T-helper 1 cell (primary cell): ENCODE results near the gene KLF1.
"Not testable (repeated sequence)": the region's sequence is repeated elsewhere in the genome, so short reads cannot be mapped to it uniquely, and the experiment has no call there.

Source experiments
- DNase-seq, 5 donors: peaks; one replicate each; pipeline ENCODE4 v3.0.0-alpha.2; 2012 to 2020

Gene KLF1

GRCh38 chr19:12890787-12891552, 4.0 kb upstream of the KLF1 start, which contains the start of gene GCDH:
GCDH (plus strand) TSS chr19:12891160; CDS start chr19:12891305, 145 bp downstream.
- DNase-seq = peak; percentile 89 to 98 (median 95)

GRCh38 chr19:12890299-12890786, 3.3 kb upstream of the KLF1 start:
- DNase-seq = not testable (repeated sequence)

- DNase-seq = no peak
Measured at GRCh38 chr19:12888006-12888603, 1.1 kb upstream of the KLF1 start.

DNA sequence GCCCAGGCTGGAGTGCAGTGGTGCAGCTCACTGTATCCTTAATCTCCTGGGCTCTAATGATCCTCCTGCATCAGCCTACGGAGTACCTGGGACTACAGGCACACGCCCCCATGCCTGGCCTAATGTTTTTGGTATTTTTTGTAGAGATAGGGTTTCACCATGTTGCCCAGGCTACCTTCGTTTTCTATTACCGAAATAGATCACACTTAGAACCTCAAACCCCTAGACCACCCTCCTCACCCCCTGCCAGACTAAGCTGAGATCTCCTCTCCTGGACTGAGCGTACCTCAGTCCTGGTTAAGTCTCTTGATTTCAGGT, 391 bp downstream of the KLF1 start:
- DNase-seq = no peak

- DNase-seq = no peak
Measured at GRCh38 chr19:12885749-12886650, 1.0 kb downstream of the KLF1 start.

GRCh38 chr19:12884926-12885748, 1.9 kb downstream of the KLF1 start:
- DNase-seq = peak; percentile 75 to 92 (median 83)

GRCh38 chr19:12884627-12884925, 2.4 kb downstream of the KLF1 start:
- DNase-seq = no peak

DNA sequence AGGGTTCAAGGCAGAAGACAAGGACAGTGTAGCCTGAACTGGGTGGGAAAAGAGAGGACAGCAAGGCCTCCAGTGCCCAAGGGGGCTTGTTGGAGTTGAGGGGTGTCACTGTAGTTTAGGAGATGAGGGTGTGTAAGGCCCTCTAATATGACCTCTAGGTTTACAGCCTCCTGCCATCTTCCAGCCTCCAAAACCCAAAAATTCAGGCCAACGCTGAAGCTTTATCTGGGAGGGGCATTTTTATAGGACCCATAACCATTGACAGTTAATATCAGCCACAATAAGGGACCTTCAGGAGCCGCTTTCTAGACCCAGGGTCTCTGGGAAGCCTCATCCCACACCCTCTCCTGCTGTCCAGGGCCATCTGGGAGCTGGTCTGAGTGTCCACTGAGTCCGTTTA, 2.8 kb downstream of the KLF1 start:
- DNase-seq = no peak

- no peak for DNase-seq
Measured at GRCh38 chr19:12882589-12882988, 4.4 kb downstream of the KLF1 start.

GRCh38 chr19:12881172-12881808, 5.7 kb downstream of the KLF1 start, which contains the start of gene DNASE2:
DNASE2 (minus strand) TSS chr19:12881449; CDS start chr19:12881375, 74 bp downstream.
- peak; percentile 77 to 93 (median 83) for DNase-seq

DNA sequence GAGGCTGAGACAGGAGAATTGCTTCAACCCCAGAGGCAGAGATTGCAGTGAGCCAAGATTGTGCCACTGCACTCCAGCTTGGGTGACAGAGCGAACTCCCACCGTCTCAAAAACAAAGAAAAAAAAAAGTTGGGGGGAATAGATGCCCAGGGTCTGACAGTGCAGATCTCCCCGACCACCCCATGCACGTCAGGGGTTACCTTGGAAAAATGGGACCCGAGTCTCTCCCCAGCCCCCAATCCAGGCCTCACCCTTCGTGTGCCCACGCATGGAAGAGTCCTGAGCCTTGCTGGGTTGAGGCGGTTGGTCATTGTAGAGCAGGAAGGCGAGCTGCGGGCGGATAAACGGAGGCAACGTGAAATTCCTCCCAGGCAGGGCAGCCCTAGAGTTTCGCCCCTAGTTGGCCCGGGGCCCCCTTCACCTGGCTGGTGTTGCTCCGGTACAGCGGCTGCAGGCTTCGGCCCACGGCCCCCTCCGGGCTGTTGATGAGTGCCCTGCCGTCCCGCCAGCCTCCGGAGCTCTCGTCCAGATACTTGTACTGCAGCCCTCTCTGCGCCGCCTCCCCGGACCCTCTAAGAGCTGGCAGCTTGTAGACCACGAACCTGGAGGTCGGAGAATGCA, 6.3 kb downstream of the KLF1 start:
- DNase-seq = no peak

- no peak for DNase-seq
Measured at GRCh38 chr19:12875086-12875485, 11.9 kb downstream of the KLF1 start.

DNA sequence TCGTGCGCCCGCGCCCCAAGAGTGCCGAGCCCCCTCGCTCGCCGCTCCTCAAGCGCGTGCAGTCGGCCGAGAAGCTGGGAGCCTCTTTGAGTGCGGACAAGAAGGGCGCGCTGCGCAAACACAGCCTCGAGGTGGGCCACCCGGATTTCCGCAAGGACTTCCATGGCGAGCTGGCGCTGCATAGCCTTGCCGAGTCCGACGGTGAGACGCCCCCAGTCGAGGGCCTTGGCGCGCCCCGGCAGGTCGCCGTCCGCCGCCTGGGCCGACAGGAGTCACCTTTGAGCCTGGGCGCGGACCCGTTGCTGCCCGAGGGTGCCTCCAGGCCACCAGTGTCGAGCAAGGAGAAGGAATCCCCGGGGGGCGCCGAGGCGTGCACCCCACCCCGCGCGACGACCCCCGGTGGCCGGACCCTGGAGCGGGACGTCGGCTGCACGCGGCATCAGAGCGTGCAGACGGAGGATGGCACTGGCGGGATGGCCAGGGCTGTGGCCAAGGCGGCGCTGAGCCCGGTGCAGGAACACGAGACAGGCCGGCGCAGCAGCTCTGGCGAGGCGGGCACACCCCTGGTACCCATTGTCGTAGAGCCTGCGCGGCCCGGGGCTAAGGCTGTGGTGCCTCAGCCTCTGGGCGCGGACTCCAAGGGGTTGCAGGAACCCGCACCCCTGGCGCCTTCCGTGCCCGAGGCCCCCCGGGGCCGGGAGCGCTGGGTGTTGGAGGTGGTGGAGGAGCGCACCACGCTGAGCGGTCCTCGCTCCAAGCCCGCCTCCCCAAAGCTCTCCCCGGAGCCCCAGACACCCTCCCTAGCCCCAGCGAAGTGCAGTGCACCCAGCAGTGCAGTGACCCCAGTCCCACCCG, 12.9 kb downstream of the KLF1 start:
- DNase-seq = no peak

DNA sequence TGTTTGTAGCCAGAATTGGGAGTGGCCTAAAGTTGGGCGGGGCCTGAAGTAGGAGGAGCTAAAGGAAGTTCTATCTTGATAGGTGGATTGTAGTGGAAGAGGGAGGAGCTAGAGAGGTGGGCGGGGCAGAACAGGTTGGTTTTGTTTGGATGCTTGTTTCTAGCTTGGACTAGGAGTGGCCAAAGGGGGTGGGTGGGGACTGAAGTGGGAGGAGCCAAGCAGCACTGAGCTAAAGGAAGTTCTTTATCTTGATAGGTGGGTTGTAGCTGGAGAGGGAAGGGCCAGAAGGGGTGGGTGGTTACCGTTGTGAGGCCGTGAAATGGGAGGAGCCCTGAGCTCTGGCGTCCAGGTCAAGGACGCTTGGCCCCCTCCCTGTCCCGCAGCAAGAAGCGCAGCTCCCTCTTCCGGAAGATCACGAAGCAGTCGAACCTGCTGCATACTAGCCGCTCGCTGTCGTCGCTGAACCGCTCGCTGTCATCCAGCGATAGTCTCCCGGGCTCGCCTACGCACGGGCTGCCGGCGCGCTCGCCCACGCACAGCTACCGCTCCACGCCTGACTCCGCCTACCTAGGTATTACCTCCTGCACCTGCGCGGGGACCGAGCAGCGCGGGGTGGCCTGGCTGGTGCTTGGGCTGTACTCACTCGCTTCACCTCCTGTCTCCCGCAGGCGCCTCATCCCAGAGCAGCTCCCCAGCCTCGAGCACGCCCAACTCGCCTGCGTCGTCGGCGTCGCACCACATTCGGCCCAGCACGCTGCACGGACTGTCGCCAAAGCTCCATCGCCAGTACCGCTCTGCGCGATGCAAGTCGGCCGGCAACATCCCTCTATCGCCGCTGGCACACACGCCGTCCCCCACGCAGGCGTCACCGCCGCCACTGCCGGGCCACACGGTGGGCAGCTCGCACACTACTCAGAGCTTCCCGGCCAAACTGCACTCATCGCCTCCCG, 13.8 kb downstream of the KLF1 start:
- peak; percentile 36 to 64 (median 54) for DNase-seq

GRCh38 chr19:12872255-12872654, 14.7 kb downstream of the KLF1 start:
- DNase-seq = no peak

GRCh38 chr19:12871681-12872080, 15.3 kb downstream of the KLF1 start:
- no peak for DNase-seq

GRCh38 chr19:12868540-12869112, 18.4 kb downstream of the KLF1 start:
- DNase-seq = no peak
